ENCODE results near the gene SLIT1.

The SLIT1 gene

DNA sequence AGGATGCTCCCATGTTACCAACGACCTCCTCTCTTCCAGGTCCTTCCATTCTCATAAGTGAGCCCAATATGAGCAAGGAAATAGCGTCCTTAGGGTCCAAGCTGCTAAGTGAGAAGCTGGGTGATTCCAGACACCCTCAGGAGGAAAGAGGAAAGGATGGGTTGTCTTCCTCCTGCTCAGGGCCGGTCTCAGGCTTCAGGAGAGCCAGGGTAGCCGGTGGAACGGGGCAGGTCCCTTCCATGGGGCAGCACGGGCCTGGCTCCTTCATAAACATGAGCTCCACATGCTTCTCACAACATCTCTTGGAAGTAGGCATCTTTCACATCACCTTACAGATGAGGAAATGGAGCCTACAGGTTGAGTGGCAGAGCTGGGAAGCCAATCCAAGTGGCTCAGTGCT, 12.7 kb downstream of the SLIT1 start:
- no peak for DNase-seq (ENCODE audit: extremely low spot score)
- POLR2A ChIA-PET: no interaction called here
- CTCF ChIA-PET: interaction anchor here (0.9 kb wide), 1 partner anchor 100 kb away, joined by 4 read pairs; no protein-coding TSS in a partner anchor
- no peak for TF ChIP-seq SP1 (IDR thresholded peaks at IDR 0.05)
- TF ChIP-seq BHLHE40 (IDR thresholded peaks at IDR 0.05; ENCODE audit: borderline replicate concordance): no peak
- no peak for TF ChIP-seq FOXM1 (IDR thresholded peaks at IDR 0.05; ENCODE audit: borderline replicate concordance)
- TF ChIP-seq FOXK2 (IDR thresholded peaks at IDR 0.05): no peak
- TF ChIP-seq SUZ12 (IDR thresholded peaks at IDR 0.05): no peak
- TF ChIP-seq, protein P1, sequence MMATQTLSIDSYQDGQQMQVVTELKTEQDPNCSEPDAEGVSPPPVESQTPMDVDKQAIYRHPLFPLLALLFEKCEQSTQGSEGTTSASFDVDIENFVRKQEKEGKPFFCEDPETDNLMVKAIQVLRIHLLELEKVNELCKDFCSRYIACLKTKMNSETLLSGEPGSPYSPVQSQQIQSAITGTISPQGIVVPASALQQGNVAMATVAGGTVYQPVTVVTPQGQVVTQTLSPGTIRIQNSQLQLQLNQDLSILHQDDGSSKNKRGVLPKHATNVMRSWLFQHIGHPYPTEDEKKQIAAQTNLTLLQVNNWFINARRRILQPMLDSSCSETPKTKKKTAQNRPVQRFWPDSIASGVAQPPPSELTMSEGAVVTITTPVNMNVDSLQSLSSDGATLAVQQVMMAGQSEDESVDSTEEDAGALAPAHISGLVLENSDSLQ (IDR thresholded peaks at IDR 0.05): no peak

DNA sequence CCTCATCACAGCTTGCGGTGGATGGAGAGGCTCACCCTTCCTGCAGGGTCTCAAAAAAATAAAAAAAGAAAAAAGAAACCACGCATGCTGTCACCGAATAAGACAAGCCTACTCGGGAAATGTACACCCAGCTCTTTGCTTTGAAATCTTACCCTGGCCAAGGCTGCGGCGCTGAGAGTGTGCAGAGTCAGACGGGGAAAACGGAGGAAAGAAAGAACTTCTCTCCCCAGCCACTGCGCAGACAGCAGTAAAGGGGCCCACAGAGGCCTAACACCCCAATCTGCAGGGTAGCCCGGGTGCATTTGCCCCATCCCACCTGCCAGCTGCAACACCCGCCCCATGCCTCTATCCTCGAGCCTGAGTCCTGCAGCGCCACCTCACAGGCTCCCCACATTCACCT, 14.8 kb downstream of the SLIT1 start:
- TF ChIP-seq CTBP1 (IDR thresholded peaks at IDR 0.05; ENCODE audit: borderline replicate concordance) (no peak), FOXA1 (IDR thresholded peaks at IDR 0.05) (no peak), L3MBTL2 (conservative IDR thresholded peaks at IDR 0.05) (no peak), TARDBP (IDR thresholded peaks at IDR 0.05) (no peak), FOXK2 (IDR thresholded peaks at IDR 0.05) (no peak), SP1 (IDR thresholded peaks at IDR 0.05) (no peak), ARNT (IDR thresholded peaks at IDR 0.05) (no peak), ELF4 (IDR thresholded peaks at IDR 0.05) (no peak)
- TF ChIP-seq, protein P1 (IDR thresholded peaks at IDR 0.05): no peak
- ChIA-PET POLR2A (no interaction called here), CTCF (no interaction called here)
- DNase-seq (ENCODE audit: extremely low spot score): no peak

DNA sequence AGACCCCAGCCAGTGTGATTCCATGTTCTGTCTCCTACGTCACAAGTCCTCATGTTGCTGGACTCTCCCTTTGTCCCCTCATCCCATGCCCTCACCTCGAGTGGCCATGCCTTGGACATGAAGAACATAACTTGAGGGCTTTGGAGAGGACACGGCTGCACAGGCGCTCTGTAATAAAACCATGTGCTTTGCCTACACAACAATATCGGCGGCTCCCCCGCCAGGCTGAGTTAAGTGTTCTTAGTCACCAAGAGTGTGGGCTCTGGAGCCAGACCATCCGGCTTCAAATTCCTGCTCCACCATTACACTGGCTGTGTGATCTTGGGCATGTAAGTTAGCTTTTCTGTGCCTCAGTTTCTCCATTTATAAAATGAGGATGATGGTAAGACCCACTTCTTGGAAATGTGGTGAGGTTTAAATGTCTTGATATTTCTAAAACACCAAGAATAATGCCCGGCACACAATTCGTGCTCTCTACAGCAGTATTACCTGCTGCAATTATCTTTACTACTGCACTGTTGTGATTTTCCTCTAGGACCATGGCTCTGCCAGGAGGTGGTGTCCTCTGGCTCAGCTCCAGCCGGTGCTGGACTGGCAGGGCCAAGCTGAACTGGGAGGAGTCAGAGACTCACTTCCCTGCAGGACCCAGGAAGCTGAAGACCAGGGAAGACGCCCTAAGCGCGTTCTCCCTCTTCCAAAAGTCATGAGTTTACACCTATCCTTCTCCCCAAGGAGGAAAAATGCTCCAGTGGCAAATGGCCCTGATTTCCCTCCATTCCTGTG, 15.7 kb downstream of the SLIT1 start:
- DNase-seq (ENCODE audit: extremely low spot score): no peak
- TF ChIP-seq LEF1 (IDR thresholded peaks at IDR 0.05; ENCODE audit: borderline replicate concordance) (no peak), ARNT (IDR thresholded peaks at IDR 0.05) (no peak), SP1 (IDR thresholded peaks at IDR 0.05) (no peak), FOXK2 (IDR thresholded peaks at IDR 0.05) (no peak), ELF4 (IDR thresholded peaks at IDR 0.05) (no peak), ZNF384 (IDR thresholded peaks at IDR 0.05) (no peak), TARDBP (IDR thresholded peaks at IDR 0.05) (no peak), L3MBTL2 (conservative IDR thresholded peaks at IDR 0.05) (no peak)
- ChIA-PET CTCF (no interaction called here), POLR2A (no interaction called here)

DNA sequence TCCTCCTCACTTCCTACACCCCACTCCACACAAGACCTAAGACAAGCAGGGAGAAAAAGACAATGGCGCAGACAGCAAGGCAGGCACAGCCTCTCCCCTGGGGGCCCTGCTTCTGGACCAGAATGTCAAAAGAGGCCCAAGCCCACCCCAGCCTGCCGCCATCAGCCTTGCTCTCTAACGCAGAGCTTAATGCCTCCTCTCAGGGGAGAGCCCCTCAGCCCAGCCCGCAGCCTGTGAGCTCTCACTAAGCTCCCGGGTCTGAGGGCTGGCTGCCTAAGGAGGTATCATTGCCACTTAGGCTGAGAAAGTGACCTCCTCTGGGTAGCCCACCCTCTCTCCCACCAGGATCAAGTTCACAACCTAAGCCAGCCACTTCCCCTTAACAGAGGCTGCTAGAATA, 16.7 kb downstream of the SLIT1 start:
- DNase-seq (ENCODE audit: extremely low spot score): no peak
- TF ChIP-seq ARNT (IDR thresholded peaks at IDR 0.05) (no peak), CTBP1 (IDR thresholded peaks at IDR 0.05; ENCODE audit: borderline replicate concordance) (no peak), LEF1 (IDR thresholded peaks at IDR 0.05; ENCODE audit: borderline replicate concordance) (no peak), TARDBP (IDR thresholded peaks at IDR 0.05) (no peak), SUZ12 (IDR thresholded peaks at IDR 0.05) (no peak), FOXK2 (IDR thresholded peaks at IDR 0.05) (no peak), ELF4 (IDR thresholded peaks at IDR 0.05) (no peak), L3MBTL2 (conservative IDR thresholded peaks at IDR 0.05) (no peak), BHLHE40 (IDR thresholded peaks at IDR 0.05; ENCODE audit: borderline replicate concordance) (no peak), ZNF384 (IDR thresholded peaks at IDR 0.05) (no peak), NFRKB (IDR thresholded peaks at IDR 0.05) (no peak), FOXM1 (IDR thresholded peaks at IDR 0.05; ENCODE audit: borderline replicate concordance) (no peak), SP1 (IDR thresholded peaks at IDR 0.05) (no peak), HDGF (IDR thresholded peaks at IDR 0.05; ENCODE audit: borderline replicate concordance) (no peak), FOXA1 (IDR thresholded peaks at IDR 0.05) (no peak)
- TF ChIP-seq, protein P1 (IDR thresholded peaks at IDR 0.05): no peak
- ChIA-PET CTCF (no interaction called here), POLR2A (no interaction called here)

DNA sequence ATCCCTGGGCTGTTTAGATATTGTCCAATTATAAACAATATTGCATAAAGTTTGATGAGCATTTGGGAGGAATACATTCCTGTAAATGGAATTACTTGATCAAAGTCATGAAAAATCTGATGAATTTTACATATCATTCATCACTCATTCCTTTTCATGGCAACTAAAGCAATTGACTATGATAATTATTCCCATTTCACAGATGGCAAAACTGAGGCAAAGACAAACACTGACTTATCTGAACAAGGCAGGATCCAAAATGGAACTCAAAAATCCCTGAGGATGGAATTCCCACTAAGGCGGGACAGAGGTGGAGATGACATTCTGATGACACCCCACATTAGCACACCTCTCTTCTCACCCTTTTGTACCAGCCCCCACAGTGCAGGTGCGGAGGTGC, 17.1 kb downstream of the SLIT1 start:
- ChIA-PET POLR2A (no interaction called here), CTCF (no interaction called here)
- no peak for DNase-seq (ENCODE audit: extremely low spot score)
- TF ChIP-seq SP1 (IDR thresholded peaks at IDR 0.05) (no peak), TARDBP (IDR thresholded peaks at IDR 0.05) (no peak), FOXA1 (IDR thresholded peaks at IDR 0.05) (no peak), BHLHE40 (IDR thresholded peaks at IDR 0.05; ENCODE audit: borderline replicate concordance) (no peak)

DNA sequence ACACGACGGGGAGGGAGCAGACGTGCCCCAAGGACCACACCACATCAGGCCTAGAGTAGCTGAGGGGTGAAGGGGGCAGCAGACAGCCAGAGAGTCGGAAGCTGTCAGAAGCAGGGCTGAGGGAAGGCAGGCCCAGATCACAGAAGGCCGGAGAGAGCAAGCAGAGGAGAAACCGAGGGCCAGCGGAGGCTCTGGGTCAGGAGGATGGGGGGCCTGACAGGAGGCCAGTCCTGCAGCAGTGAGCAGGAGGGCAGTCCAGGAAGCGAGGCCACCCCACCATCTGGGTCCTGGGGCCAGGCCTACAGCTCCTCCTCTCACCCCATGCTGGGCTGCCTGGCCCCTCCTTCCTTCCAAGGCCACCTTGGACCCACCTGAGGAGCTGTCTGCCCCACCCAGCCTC, 20.3 kb downstream of the SLIT1 start:
- DNase-seq (ENCODE audit: extremely low spot score): no peak
- POLR2A ChIA-PET: no interaction called here
- TF ChIP-seq FOXM1 (IDR thresholded peaks at IDR 0.05; ENCODE audit: borderline replicate concordance): no peak
- no peak for TF ChIP-seq LEF1 (IDR thresholded peaks at IDR 0.05; ENCODE audit: borderline replicate concordance)
- no peak for TF ChIP-seq ARNT (IDR thresholded peaks at IDR 0.05)
- CTCF ChIA-PET: no interaction called here

DNA sequence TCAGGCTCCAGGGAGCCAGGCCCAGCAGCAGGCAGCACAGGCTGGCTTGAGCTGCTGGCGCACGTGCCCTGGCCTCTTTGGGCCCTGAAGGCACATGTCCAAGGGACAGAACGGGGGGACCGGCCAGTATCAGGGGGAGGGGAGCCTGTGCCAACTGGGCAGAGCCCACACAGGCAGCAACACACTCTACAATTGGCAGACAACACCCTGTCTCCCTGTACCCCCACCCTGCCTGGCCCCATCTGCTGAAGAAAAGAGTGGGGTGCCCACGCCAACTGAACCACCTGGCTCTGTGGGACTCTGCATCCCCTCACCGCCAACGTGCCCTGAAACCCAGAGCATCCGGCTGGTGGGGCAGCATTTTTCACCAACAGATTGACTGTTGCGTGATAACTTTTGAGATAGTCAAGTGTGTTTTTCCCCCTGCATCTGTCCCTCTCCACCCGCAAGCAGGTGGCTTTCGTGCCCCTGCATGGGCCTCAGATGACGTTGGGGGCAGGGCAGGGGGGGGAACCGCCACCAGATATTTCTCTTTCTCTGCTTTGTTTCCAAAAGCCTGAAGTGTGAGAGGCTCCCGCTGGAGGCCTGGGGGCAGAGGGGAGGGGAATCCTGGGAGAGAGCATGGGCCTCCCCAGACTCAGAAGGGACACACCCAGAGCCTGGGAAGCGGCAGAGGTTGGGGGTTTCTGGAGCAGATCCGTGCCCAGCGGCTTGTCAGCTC, 21.8 kb downstream of the SLIT1 start:
- POLR2A ChIA-PET: no interaction called here
- TF ChIP-seq, protein P1 (IDR thresholded peaks at IDR 0.05): no peak
- no peak for TF ChIP-seq SP1 (IDR thresholded peaks at IDR 0.05)
- TF ChIP-seq L3MBTL2 (conservative IDR thresholded peaks at IDR 0.05): no peak
- TF ChIP-seq ARNT (IDR thresholded peaks at IDR 0.05): no peak
- TF ChIP-seq NFRKB (IDR thresholded peaks at IDR 0.05): no peak
- TF ChIP-seq FOXK2 (IDR thresholded peaks at IDR 0.05): no peak
- no peak for DNase-seq (ENCODE audit: extremely low spot score)

More for the DNA sequence above, 21.8 kb downstream of the SLIT1 start:
- CTCF ChIA-PET: no interaction called here
